ENCODE data around the gene ACOT7.
"Not testable (repeated sequence)": the region's sequence is repeated elsewhere in the genome, so short reads cannot be mapped to it uniquely, and the experiment has no call there.

Gene ACOT7

GRCh38 chr1:6401673-6402072 is 8.1 kb upstream of the ACOT7 start:
- H3K36me3 Mint-ChIP-seq (ENCODE audit: low read depth), result no peaks in the 10 kb centered on the region
- H3K9me3 Mint-ChIP-seq, result no peaks in the 10 kb centered on the region
- no peak for TF ChIP-seq CTCF (IDR thresholded peaks at IDR 0.05; ENCODE audit: unreplicated experiment in 3 of 3)
- no peak overlapping the region for H3K27ac Mint-ChIP-seq
- H3K27me3 Mint-ChIP-seq (ENCODE audit: low read depth), result peaks cover 51% of the 10 kb centered on the region
- H3K4me1 Mint-ChIP-seq, result no peaks in the 10 kb centered on the region
- H3K4me3 Mint-ChIP-seq, result no peak overlapping the region

GRCh38 chr1:6399294-6399693 is 5.7 kb upstream of the ACOT7 start:
- H3K9me3 Mint-ChIP-seq, result no peaks in the 10 kb centered on the region
- H3K27ac Mint-ChIP-seq, result peak overlapping the region in 1 of 3 experiments; percentile 19
- no peak overlapping the region for H3K4me3 Mint-ChIP-seq
- H3K27me3 Mint-ChIP-seq (ENCODE audit: low read depth), result peaks cover 33% of the 10 kb centered on the region
- no peaks in the 10 kb centered on the region for H3K36me3 Mint-ChIP-seq (ENCODE audit: low read depth)
- H3K4me1 Mint-ChIP-seq, result peaks cover 1% of the 10 kb centered on the region
- no peak for TF ChIP-seq CTCF (IDR thresholded peaks at IDR 0.05; ENCODE audit: unreplicated experiment in 3 of 3)

GRCh38 chr1:6397844-6398441 is 4.4 kb upstream of the ACOT7 start:
- Mint-ChIP-seq H3K9me3 (no peaks in the 10 kb centered on the region), H3K4me1 (peaks cover 8% of the 10 kb centered on the region), H3K4me3 (no peak overlapping the region), H3K27ac (peak overlapping the region in 1 of 3 experiments; percentile 8), H3K36me3 (ENCODE audit: low read depth) (no peaks in the 10 kb centered on the region), H3K27me3 (ENCODE audit: low read depth) (peaks cover 32% of the 10 kb centered on the region)
- no peak for TF ChIP-seq CTCF (IDR thresholded peaks at IDR 0.05; ENCODE audit: unreplicated experiment in 3 of 3)

- TF ChIP-seq CTCF (IDR thresholded peaks at IDR 0.05; ENCODE audit: unreplicated experiment in 3 of 3), result no peak
- Mint-ChIP-seq H3K36me3 (ENCODE audit: low read depth) (no peaks in the 10 kb centered on the region), H3K4me3 (peak overlapping the region; percentile 0 to 23 (median 3)), H3K27ac (no peak overlapping the region), H3K9me3 (no peaks in the 10 kb centered on the region), H3K4me1 (peaks cover 13% of the 10 kb centered on the region), H3K27me3 (ENCODE audit: low read depth) (peaks cover 32% of the 10 kb centered on the region)
Measured at GRCh38 chr1:6396998-6397397, 3.4 kb upstream of the ACOT7 start.

GRCh38 chr1:6395781-6396244 is 2.2 kb upstream of the ACOT7 start:
- not testable (repeated sequence) for H3K9me3 Mint-ChIP-seq; H3K36me3 Mint-ChIP-seq (ENCODE audit: low read depth); H3K4me3 Mint-ChIP-seq; H3K27ac Mint-ChIP-seq
- peaks cover 28% of the 10 kb centered on the region for H3K27me3 Mint-ChIP-seq (ENCODE audit: low read depth)
- H3K4me1 Mint-ChIP-seq, result peaks cover 15% of the 10 kb centered on the region

- Mint-ChIP-seq H3K4me1 (peaks cover 15% of the 10 kb centered on the region), H3K27ac (peak overlapping the region in 1 of 3 experiments; percentile 51), H3K4me3 (peak overlapping the region; percentile 61 to 74 (median 69)), H3K27me3 (ENCODE audit: low read depth) (peaks cover 31% of the 10 kb centered on the region)
- not testable (repeated sequence) for H3K36me3 Mint-ChIP-seq (ENCODE audit: low read depth); H3K9me3 Mint-ChIP-seq
Measured at GRCh38 chr1:6395130-6395529, 1.6 kb upstream of the ACOT7 start.

GRCh38 chr1:6392809-6393399 is 663 bp downstream of the ACOT7 start:
- no peak for TF ChIP-seq CTCF (IDR thresholded peaks at IDR 0.05; ENCODE audit: unreplicated experiment in 3 of 3)
- Mint-ChIP-seq H3K9me3 (no peaks in the 10 kb centered on the region), H3K36me3 (ENCODE audit: low read depth) (no peaks in the 10 kb centered on the region), H3K4me3 (peak overlapping the region; percentile 87 to 89 (median 88)), H3K4me1 (peaks cover 15% of the 10 kb centered on the region), H3K27me3 (ENCODE audit: low read depth) (peaks cover 29% of the 10 kb centered on the region), H3K27ac (no peak overlapping the region)
